ENCODE measurements around the gene TEX2. TPM values are rescaled to one million over a fixed set of nuclear protein-coding genes. Genes with fewer than 3 reads are reported as not detected.

Gene TEX2
- total and polyA plus RNA-seq, 9 of the 15 experiments (the other 6 are each of a cell fraction or from before 2014, with no cell fraction given): 4.1 to 27.6 (median 19.3) TPM

GRCh38 chr17:64145375-64145750 is 117.7 kb downstream of the TEX2 start (continued):
- TF ChIP-seq, protein P1, sequence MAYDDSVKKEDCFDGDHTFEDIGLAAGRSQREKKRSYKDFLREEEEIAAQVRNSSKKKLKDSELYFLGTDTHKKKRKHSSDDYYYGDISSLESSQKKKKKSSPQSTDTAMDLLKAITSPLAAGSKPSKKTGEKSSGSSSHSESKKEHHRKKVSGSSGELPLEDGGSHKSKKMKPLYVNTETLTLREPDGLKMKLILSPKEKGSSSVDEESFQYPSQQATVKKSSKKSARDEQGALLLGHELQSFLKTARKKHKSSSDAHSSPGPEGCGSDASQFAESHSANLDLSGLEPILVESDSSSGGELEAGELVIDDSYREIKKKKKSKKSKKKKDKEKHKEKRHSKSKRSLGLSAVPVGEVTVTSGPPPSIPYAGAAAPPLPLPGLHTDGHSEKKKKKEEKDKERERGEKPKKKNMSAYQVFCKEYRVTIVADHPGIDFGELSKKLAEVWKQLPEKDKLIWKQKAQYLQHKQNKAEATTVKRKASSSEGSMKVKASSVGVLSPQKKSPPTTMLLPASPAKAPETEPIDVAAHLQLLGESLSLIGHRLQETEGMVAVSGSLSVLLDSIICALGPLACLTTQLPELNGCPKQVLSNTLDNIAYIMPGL (CRISPR knock-in tag; IDR thresholded peaks at IDR 0.05): no peak
- TF ChIP-seq, protein P2, sequence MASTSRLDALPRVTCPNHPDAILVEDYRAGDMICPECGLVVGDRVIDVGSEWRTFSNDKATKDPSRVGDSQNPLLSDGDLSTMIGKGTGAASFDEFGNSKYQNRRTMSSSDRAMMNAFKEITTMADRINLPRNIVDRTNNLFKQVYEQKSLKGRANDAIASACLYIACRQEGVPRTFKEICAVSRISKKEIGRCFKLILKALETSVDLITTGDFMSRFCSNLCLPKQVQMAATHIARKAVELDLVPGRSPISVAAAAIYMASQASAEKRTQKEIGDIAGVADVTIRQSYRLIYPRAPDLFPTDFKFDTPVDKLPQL (IDR thresholded peaks at IDR 0.05; ENCODE audit: extremely low read depth, insufficient read length): no peak
- TF ChIP-seq E2F3 (CRISPR knock-in tag; IDR thresholded peaks at IDR 0.05) (no peak), ZNF592 (IDR thresholded peaks at IDR 0.05) (no peak), MAFK (IDR thresholded peaks at IDR 0.05; ENCODE audit: low read length) (no peak), SNIP1 (IDR thresholded peaks at IDR 0.05; ENCODE audit: low read depth) (no peak), TFE3 (CRISPR knock-in tag; IDR thresholded peaks at IDR 0.05) (no peak), SRSF7 (optimal IDR thresholded peaks at IDR 0.05; ENCODE audit: low read depth, low read length) (no peak), ZNF12 (CRISPR knock-in tag; IDR thresholded peaks at IDR 0.05) (no peak), TSC22D4 (tag; IDR thresholded peaks at IDR 0.05) (no peak), RBM25 (IDR thresholded peaks at IDR 0.05; ENCODE audit: low read depth, low read length, severe bottlenecking) (no peak), PHB2 (IDR thresholded peaks at IDR 0.05; ENCODE audit: low read depth) (no peak), ASH1L (IDR thresholded peaks at IDR 0.05; ENCODE audit: borderline replicate concordance, low read depth, partially characterized antibody) (no peak), MAFG (tag; conservative IDR thresholded peaks at IDR 0.05) (no peak), FIP1L1 (IDR thresholded peaks at IDR 0.05; ENCODE audit: low read depth, low read length, poor library complexity, severe bottlenecking) (no peak)
- TF ChIP-seq, protein P3, sequence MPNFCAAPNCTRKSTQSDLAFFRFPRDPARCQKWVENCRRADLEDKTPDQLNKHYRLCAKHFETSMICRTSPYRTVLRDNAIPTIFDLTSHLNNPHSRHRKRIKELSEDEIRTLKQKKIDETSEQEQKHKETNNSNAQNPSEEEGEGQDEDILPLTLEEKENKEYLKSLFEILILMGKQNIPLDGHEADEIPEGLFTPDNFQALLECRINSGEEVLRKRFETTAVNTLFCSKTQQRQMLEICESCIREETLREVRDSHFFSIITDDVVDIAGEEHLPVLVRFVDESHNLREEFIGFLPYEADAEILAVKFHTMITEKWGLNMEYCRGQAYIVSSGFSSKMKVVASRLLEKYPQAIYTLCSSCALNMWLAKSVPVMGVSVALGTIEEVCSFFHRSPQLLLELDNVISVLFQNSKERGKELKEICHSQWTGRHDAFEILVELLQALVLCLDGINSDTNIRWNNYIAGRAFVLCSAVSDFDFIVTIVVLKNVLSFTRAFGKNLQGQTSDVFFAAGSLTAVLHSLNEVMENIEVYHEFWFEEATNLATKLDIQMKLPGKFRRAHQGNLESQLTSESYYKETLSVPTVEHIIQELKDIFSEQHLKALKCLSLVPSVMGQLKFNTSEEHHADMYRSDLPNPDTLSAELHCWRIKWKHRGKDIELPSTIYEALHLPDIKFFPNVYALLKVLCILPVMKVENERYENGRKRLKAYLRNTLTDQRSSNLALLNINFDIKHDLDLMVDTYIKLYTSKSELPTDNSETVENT (CRISPR knock-in tag; IDR thresholded peaks at IDR 0.05): no peak
